ENCODE data around the gene GAPVD1. TPM values are rescaled to one million over a fixed set of nuclear protein-coding genes. Genes with fewer than 3 reads are reported as not detected.

GAPVD1 gene
- total RNA-seq, 1 donor from 2014 or later: 56.5 TPM

- Mint-ChIP-seq H3K4me1 (ENCODE audit: unreplicated experiment) (peaks cover 6% of the 10 kb centered on the region), H3K27ac (ENCODE audit: unreplicated experiment) (no peak overlapping the region), H3K9me3 (ENCODE audit: unreplicated experiment) (no peaks in the 10 kb centered on the region), H3K27me3 (ENCODE audit: unreplicated experiment) (no peaks in the 10 kb centered on the region), H3K4me3 (ENCODE audit: unreplicated experiment) (no peak overlapping the region), H3K36me3 (ENCODE audit: unreplicated experiment) (no peaks in the 10 kb centered on the region)
- no peak for TF ChIP-seq CTCF (IDR thresholded peaks at IDR 0.05)
- no peak for DNase-seq (ENCODE audit: extremely low spot score, unreplicated experiment)
Observed at GRCh38 chr9:125404733-125405132, 143.1 kb downstream of the GAPVD1 start.

- H3K4me3 Mint-ChIP-seq (ENCODE audit: unreplicated experiment): no peak overlapping the region
- no peak overlapping the region for H3K27ac Mint-ChIP-seq (ENCODE audit: unreplicated experiment)
Observed at GRCh38 chr9:125405938-125406809, 144.5 kb downstream of the GAPVD1 start.

GRCh38 chr9:125406810-125407087, 145.1 kb downstream of the GAPVD1 start:
- no peaks in the 10 kb centered on the region for H3K9me3 Mint-ChIP-seq (ENCODE audit: unreplicated experiment)
- no peaks in the 10 kb centered on the region for H3K27me3 Mint-ChIP-seq (ENCODE audit: unreplicated experiment)
- H3K27ac Mint-ChIP-seq (ENCODE audit: unreplicated experiment): no peak overlapping the region
- H3K4me1 Mint-ChIP-seq (ENCODE audit: unreplicated experiment): peaks cover 6% of the 10 kb centered on the region
- no peak for DNase-seq (ENCODE audit: extremely low spot score, unreplicated experiment)
- peak overlapping the region; percentile 14 for H3K4me3 Mint-ChIP-seq (ENCODE audit: unreplicated experiment)
- H3K36me3 Mint-ChIP-seq (ENCODE audit: unreplicated experiment): peaks cover 2% of the 10 kb centered on the region
- TF ChIP-seq CTCF (IDR thresholded peaks at IDR 0.05): no peak

More at GRCh38 chr9:125405938-125406809, 144.5 kb downstream of the GAPVD1 start:
- no peaks in the 10 kb centered on the region for H3K27me3 Mint-ChIP-seq (ENCODE audit: unreplicated experiment)
- H3K4me1 Mint-ChIP-seq (ENCODE audit: unreplicated experiment): peaks cover 6% of the 10 kb centered on the region
- no peak for DNase-seq (ENCODE audit: extremely low spot score, unreplicated experiment)
- H3K36me3 Mint-ChIP-seq (ENCODE audit: unreplicated experiment): no peaks in the 10 kb centered on the region
- TF ChIP-seq CTCF (IDR thresholded peaks at IDR 0.05): no peak
- no peaks in the 10 kb centered on the region for H3K9me3 Mint-ChIP-seq (ENCODE audit: unreplicated experiment)

GRCh38 chr9:125407432-125407973, 145.9 kb downstream of the GAPVD1 start:
- Mint-ChIP-seq H3K27me3 (ENCODE audit: unreplicated experiment) (no peaks in the 10 kb centered on the region), H3K27ac (ENCODE audit: unreplicated experiment) (no peak overlapping the region), H3K9me3 (ENCODE audit: unreplicated experiment) (no peaks in the 10 kb centered on the region), H3K4me1 (ENCODE audit: unreplicated experiment) (peaks cover 6% of the 10 kb centered on the region), H3K36me3 (ENCODE audit: unreplicated experiment) (peaks cover 2% of the 10 kb centered on the region), H3K4me3 (ENCODE audit: unreplicated experiment) (peak overlapping the region; percentile 67)
- no peak for TF ChIP-seq CTCF (IDR thresholded peaks at IDR 0.05)
- DNase-seq (ENCODE audit: extremely low spot score, unreplicated experiment): no peak
